NCI-H2107 treated with DMSO at 0.1 percent for 48 hours (cell line): Measurements from ENCODE around the gene SFI1.
"Not testable (repeated sequence)": the region's sequence is repeated elsewhere in the genome, so short reads cannot be mapped to it uniquely, and the experiment has no call there.

Experiments used
- DNase-seq: peaks from one replicate; lab custom pipeline; 2025; ENCODE audit not compliant: unreplicated experiment; lab: John Stamatoyannopoulos, UW

The SFI1 gene

GRCh38 chr22:31630331-31631329 is 134.3 kb downstream of the SFI1 start:
- peak; percentile 27 for DNase-seq

- no peak for DNase-seq
Measured at GRCh38 chr22:31631436-31631835, 135.1 kb downstream of the SFI1 start.

- no peak for DNase-seq
Measured at GRCh38 chr22:31635638-31636306, 139.4 kb downstream of the SFI1 start.

- DNase-seq: no peak
Measured at GRCh38 chr22:31637447-31637890, 141.1 kb downstream of the SFI1 start.

GRCh38 chr22:31637891-31638618 is 141.7 kb downstream of the SFI1 start:
- DNase-seq: no peak

- DNase-seq: no peak
Measured at GRCh38 chr22:31639436-31640039, 143.2 kb downstream of the SFI1 start.

- no peak for DNase-seq
Measured at GRCh38 chr22:31646186-31647019, 150.1 kb downstream of the SFI1 start.

- DNase-seq: no peak
Measured at GRCh38 chr22:31647066-31647465, 150.7 kb downstream of the SFI1 start.

- DNase-seq: no peak
Measured at GRCh38 chr22:31647523-31648320, 151.4 kb downstream of the SFI1 start.

GRCh38 chr22:31650391-31650790 is 154.1 kb downstream of the SFI1 start:
- no peak for DNase-seq

- no peak for DNase-seq
Measured at GRCh38 chr22:31651664-31652063, 155.3 kb downstream of the SFI1 start.

- DNase-seq: no peak
Measured at GRCh38 chr22:31652088-31652487, 155.8 kb downstream of the SFI1 start.

- DNase-seq: no peak
Measured at GRCh38 chr22:31652911-31653684, 156.8 kb downstream of the SFI1 start.

- no peak for DNase-seq
Measured at GRCh38 chr22:31653944-31654343, 157.6 kb downstream of the SFI1 start.

- no peak for DNase-seq
Measured at GRCh38 chr22:31654408-31654807, 158.1 kb downstream of the SFI1 start.

GRCh38 chr22:31659246-31659645 is 162.9 kb downstream of the SFI1 start:
- DNase-seq: no peak

GRCh38 chr22:31660860-31661341 is 164.6 kb downstream of the SFI1 start:
- not testable (repeated sequence) for DNase-seq
